Inflammatory macrophage treated with lipopolysaccharide for 4 hours (primary cell): ENCODE measurements around the gene C20orf96.
"Not testable (repeated sequence)": the region's sequence is repeated elsewhere in the genome, so short reads cannot be mapped to it uniquely, and the experiment has no call there.

Experiments used
- DNase-seq: peaks from one replicate; pipeline ENCODE4 v3.0.0-alpha.2; 2020

Gene C20orf96, protein sequence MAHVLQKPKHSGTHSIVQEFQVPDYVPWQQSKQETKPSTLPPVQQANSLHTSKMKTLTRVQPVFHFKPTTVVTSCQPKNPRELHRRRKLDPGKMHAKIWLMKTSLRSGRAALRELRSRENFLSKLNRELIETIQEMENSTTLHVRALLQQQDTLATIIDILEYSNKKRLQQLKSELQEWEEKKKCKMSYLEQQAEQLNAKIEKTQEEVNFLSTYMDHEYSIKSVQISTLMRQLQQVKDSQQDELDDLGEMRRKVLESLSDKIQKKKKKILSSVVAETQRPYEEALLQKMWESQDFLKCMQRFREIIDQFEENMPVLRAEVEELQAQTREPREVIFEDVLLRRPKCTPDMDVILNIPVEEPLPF

DNA sequence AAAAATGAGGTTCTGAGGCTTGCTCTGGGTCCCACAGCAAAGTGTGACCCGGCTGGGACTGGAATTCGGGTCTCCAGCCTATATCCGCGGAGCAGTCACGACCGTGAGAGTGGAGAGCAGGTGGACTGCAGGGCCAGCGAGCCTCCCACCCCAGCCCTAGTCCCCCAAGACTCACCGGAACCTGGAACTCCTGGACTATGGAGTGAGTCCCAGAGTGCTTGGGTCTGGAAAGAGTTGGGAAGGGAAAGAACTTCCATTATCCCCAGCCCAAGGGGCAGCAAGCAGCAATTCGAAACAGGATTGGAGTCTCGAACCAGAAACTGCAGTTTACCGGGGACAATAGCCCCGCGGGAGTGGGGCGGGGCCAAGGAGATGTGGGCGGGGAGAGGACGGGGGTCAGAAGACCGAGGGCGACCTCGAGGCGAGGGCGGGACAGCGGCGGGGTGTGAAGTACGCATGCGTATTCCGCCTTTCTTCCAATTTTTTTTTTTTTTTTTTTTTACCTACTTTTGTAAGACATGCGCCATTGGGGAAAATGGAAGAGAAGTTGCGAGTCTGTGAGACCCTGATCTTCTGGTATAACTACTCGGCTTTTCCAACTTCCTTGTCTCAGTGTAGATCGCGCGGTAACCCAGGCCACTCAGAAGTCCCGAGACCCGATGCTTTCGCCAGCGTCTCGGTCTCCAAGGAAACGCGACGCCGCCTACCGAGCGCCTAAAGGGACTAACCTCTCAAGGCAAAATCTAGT, at the start of gene C20orf96:
Gene C20orf96 (minus strand): TSS at position 667 of the 748 bp plus-strand sequence. CDS start 140 bp downstream, at position 527.
- peak; percentile 95 for DNase-seq

DNA sequence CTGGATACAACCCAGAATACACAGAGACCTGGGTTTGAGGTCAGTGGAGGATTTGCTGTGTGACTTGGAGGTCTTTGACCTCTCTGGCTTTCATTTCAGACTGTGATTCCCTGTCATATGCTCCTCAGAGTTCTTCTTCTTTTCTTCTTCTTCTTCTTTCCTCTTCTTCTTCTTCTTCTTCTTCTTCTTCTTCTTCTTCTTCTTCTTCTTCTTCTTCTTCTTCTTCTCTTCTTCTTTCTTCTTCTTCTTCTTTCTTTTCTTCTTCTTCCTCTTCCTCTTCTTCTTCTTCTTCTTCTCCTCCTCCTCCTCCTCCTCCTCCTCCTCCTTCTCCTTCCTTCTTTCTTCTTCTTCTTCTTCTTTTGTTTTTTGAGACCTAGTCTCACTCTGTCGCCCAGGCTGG, 45.5 kb upstream of the C20orf96 start:
- not testable (repeated sequence) for DNase-seq

DNA sequence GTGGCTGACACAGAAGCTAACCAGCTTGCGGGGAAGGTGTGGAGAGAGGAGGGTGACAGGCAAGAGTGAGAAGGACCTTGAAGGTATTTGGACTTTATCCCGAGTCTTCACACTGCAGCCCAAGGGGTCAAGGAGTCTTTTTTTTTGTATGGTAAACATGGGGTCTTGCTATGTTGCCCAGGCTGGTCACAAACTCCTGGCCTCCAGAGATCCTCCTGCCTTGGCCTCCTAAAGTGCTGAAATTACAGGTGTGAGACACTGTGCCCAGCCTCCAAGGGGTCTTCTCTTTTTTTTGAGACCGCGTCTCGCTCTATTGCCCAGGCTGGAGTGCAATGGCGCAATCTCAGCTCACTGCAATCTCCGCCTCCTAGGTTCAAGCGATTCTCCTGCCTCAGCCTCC, 44.0 kb upstream of the C20orf96 start:
- no peak for DNase-seq

DNA sequence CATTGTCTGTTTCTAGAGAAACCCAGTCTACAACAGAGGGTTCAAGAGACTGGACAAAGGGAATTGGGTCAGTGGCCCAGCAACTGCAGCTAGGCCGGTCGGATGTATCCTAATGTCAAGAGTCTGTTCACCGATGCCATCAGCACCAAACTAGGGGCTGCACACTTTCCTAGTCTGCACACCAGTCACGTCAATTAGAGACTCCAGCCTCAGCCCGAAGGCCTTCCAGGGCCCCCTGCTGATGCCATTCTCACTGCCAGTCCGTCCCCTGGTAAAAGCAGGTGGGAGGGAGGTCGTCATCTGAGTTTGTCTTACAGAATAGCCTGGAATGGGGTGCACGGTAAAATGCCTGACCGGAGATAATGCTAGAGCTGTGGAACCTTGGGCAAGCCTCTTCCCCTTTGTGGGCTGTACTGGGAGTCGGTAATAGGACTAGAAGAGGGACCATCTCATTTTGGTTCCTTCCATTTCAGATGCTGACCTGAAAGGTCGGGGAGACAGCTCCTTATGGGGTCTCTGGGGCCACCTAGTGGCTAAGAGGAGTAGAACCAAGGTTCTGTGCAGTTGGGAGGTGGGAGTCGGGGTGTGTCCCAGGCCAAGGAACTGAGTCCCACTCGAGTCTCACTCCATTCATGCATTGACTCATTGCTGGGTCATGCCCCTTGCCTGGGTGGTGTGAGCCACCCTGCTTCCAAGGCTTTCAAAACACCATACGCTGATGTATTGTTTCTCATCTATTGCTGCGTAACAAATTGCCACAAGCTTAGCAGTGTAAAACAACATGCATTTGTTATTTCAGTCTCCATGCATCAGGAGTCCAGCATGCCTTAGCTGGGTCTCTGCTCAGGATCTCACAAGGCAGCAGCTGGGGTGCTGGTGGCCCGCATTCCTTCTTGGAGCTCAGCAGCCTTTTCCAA, 39.9 kb upstream of the C20orf96 start:
- peak; percentile 89 for DNase-seq

DNA sequence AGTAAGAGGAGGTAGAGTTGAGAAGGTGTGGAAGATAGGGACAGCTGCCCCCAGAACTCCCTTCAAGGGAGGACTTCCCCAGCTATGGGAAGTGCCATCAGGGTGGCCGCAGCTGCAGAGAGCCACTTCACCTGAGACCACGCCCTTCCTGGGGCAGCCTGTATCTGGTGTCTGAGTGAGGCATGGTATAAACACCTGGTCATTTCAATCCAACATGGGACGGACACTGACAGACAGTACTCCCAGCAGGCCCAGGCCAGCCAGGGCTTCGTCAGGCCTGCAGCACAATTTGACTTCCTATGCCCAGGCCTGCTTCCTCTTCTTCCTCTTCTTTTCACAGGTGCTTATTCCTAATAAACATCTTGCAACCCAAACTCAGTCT, 39.3 kb upstream of the C20orf96 start:
- DNase-seq: no peak

DNA sequence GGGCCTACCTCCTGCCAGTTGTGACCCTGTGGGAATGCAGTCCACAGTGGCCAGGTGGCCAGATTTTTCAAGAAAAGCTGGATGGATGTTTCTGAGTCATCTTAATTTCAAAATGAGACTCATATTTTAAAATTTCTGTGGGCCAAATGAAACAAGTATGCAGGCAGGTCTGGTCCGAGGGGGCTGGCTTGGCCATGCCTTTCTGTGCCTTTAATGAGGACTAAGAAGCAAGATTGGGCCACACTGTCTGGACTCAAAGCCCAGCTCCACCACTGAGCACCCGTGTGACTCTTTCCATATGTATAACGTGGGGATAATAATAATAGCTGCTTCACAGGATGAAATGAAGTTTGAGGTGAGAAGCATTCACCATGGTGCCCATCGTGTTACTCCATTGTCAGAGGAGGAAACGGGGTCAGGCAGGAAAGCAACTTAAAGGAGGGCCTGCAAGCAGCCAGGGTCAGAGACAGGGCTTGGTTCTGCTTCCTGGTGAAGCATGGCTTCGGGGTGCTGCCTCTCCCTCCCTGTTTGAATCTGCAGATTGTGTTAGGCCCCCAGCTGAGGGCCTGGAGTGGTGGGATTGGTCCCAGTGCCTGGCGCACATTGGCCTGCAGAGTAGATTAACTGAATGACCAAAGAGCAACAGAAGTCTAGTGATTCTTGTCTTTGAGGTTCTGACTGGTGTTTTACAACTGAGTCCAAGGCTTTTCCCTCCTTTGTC, 38.6 kb upstream of the C20orf96 start:
- no peak for DNase-seq

DNA sequence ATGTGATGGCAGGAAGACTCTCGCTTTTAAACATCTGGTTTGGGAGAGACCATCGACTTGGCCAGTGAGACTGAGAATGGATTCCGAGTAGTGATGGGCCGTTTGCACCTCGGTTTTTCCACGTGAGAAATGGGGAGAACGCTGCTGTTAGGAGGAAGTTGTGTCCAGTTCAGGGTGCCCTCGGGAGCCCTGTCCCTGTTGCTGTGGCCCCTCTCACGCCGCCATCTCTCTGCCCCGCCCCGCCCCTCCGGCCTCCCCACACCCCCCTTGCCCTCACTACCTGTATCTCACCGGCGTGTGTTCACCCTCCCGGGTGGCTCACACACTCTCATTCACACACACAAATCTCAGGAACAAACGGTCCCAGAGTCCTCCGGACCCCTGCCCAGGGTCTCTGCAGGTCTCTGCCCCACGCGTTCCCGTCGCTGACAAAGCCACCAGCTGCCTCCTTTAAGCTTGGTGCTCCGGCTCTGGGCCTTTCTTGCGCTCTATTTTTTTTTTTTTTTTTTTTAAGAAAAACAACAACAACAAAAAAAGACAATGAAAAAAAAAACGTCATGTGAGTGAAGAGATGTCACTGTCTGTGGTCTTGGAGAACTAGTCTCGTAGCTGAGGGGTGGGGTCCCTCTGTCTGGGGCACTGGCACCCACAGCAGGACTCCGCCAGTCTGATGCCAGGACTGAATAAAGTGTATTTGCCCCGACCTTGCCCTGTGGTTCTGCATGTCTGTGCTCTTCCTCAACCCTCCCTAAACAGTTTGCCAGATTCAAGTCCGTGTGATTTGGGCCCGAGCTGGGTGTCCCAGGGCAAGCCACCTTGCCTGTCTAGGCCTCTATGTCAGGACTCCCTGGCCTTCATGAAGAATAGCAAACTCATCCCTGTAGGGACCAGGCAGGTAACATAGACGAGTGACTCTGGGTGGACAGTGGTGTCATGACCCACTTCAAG, 37.8 kb upstream of the C20orf96 start:
- no peak for DNase-seq

DNA sequence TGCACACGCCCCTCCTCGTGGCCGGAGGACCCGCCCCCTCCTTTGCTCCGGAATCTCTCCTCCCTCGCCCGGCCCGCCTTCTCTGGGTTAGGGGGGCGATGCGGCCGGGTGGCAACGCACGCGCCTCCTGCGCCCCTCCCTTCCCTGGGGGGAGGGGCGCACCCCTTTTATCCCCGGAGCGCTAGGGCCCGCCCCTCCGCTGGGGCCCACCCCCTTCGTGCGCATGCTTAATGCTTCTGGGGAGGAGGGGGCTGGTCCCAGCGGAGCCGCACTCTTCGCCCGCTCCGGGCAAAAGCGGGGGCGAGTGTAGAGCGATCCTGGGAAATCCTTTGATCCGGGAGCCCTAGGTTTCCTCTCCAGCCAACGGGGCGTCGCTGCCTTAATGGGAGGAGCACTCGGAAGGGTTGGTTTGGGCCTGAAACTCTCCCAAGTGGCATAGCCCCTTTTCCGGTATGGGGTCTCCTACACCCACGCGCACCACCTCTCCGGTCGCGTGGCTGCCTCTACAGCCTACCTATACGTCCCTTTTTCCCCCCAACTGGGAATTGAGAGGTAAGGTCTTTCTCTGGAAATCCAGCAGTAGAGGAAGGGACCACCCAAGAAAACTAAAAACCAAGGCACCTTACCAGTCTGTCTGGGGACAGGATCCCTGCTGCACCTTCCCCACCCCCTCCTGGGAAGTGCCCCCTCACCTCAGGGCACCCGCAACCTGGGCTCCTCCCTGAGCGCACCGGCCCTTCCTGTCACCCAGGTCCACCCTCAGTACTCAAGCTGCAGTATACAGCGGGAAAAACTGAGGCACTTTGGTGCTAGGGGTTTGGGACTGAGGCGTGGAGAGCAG, 36.9 kb upstream of the C20orf96 start:
- DNase-seq: no peak

DNA sequence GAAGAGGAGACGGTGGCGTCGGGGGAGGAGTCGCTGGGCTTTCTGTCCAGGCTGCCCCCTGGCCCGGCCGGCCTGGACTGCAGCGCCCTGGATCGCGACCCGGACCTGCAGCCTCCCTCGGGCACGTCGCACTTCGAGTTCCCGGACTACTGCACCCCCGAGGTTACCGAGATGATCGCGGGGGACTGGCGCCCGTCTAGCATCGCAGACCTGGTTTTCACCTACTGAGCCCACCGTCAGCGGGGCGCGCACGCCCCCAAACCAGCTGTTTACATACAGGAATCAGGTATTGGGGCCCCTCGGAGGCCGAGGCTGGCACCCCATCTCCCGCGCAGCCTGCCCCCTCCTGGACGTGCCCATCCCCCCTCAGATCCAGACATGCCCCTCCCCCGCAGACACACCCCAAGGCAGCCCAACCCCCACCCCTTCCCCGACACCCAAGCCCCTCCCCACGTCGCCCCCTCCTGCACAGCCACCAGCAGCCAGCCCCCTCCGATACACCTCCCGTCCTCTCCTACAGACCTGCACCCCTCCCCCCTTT, 36.2 kb upstream of the C20orf96 start:
- DNase-seq: no peak

DNA sequence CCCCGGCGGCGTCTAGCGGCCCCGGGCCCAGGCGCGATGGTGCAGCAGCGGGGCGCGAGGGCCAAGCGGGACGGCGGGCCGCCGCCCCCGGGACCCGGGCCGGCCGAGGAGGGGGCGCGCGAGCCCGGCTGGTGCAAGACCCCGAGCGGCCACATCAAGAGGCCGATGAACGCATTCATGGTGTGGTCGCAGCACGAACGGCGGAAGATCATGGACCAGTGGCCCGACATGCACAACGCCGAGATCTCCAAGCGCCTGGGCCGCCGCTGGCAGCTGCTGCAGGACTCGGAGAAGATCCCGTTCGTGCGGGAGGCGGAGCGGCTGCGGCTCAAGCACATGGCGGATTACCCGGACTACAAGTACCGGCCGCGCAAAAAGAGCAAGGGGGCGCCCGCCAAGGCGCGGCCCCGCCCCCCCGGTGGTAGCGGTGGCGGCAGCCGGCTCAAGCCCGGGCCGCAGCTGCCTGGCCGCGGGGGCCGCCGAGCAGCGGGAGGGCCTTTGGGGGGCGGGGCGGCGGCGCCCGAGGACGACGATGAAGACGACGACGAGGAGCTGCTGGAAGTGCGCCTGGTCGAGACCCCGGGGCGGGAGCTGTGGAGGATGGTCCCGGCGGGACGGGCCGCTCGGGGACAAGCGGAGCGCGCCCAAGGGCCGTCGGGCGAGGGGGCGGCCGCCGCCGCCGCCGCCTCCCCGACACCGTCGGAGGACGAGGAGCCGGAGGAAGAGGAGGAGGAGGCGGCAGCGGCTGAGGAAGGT, 35.5 kb upstream of the C20orf96 start:
- DNase-seq: peak; percentile 32

DNA sequence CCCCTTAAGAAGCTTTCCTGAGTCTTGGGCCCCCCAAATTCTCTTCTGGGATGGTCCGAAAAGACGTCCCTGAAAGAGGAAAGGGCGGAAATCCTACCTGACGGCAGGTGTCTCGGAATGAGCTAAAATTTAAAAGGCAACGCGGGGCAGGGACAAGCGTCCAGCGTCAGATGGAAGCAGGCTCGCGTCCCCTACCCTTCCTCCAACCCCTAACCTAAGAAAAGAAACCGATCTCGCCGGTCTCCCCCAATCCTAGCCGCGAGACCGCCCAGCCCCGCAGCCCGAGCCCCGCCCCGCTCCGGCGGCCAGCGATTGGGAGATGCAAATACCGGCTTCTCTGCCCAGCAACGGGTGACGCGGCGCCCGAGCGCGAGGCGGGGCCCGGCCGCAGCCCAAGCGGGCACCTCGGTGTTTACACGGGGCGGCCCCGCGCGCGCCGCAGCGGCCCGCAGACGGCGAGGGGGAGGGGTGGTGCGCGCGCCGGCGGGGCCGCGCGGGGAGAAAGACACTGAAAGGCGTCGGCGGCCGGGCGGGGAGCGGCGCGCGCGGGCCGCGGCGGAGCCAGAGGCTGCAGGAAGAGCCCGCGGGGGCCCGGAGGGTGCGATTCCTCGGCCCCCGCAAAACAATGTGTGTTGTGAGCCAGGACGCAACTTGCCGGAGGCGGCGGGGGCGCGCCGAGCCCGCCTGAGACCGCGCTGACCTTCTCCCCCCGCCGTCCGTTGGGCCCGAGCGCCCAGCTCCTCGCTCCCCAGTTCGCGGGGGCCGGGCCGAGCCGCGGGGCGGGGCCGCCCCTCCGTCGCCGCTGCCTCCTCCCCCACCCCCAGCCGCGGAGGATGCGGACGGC, 34.7 kb upstream of the C20orf96 start, which contains the start of gene SOX12:
Gene SOX12 (plus strand): TSS at position 508 of the 844 bp plus-strand sequence. CDS start 373 bp downstream, outside the sequence.
- DNase-seq: peak; percentile 94

DNA sequence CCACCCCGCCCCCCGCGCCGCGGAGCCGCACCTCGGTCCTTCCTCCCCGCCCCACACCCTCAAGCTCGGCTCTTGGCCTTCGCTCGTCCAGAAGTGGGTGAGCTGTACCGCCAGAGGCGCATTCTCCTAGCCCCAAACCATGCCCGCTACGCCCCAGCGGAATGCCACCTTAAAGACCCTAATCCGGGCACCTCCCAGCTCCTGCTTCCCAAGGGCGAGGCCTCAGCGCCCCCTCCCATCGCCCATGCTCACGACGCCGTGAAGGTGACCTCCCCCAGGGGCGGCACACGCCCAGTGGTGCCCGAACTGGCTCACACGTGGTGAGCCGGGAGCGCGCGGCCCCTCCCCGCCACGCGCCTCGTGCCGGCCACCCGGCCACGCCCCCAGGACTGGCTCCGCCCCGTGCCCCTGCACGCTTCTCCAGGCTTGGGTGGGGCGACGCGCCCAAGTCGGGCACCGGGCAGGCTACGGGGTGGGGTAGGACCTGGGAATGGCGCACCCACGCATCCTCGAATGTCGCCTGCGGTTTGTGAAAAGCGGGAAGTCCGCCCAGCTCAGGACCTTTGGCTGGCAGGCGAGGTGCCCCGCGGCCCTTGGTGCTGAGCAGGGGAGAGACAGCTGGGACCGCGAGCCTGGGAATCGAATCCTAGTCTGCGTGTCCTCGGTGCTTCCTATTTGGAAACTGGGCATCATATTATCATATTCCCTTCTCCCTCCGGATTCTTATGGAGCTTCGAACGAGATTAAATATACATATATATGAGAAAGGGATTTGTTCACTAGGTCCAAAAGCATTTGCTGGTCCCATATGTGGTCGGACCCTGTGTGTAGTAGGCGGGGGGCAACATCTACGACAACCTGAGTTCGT, 33.9 kb upstream of the C20orf96 start:
- DNase-seq: peak; percentile 85

DNA sequence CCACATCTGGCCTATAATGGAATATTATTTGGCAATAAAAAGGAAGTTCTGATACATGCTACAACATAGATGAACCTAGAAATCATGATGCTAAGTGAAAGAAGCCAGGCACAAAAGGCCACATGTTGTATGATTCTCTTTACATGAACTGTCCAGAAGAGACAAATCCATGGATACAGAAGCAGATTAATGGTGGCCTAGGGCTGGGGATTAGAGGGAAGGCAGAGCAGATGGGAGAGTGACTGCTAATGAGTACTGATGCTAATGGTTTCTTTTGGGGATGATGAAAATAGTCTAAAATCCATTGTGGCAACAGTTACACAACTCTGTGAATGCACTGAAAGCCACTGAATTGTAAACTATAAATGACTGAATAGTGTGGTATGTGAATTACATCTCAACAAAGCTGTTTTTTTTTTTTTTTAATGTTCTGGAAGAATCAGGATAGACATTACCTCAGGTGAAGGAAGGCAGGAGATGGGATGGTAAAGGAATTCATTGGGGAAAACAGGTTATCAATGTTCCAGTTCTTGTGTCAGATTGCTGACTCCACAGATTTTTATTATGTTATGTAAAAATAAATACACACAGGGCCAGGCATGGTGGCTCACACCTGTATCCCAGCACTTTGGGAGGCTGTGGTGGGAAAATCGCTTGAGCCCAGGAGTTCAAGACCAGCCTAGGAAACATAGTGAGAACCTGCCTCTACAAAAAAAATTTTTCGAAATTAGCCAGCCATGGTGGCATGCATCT, 25.9 kb upstream of the C20orf96 start:
- no peak for DNase-seq

DNA sequence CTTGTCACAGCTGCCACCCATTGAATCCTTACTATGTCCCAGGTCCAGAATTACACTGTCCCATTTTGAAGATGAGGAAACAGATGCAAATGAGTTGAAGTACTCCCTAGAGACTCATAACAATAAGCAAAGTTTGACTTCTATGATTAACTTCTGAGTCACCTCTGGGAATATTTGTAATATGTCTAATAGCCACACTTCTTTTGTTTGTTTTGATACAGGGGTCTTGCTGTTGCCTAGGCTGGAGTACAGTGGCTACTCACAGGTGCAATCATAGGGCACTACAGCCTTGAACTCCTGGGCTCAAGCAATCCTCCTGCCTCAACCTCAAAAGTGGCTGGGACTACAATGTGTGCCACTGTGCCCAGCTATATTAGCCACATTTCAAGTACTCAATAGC, 23.4 kb upstream of the C20orf96 start:
- DNase-seq: peak; percentile 43

DNA sequence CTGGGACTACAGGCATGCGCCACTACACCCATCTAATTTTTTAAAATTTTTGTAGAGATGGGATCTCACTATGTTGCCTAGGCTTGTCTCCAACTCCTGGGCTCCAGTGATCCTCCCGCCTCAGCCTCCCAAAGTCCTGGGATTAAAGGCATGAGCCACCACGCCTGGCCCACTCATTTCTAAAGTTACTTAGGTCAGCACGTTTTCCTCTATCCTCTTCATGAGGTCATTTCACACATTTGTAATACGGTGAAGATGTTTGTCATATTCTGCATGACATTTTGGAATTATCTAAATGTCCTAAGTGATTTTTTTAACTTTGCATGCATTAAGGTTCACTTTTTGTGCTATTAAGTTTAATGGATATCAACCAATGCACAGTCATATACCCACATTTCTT, 22.9 kb upstream of the C20orf96 start:
- DNase-seq: no peak

DNA sequence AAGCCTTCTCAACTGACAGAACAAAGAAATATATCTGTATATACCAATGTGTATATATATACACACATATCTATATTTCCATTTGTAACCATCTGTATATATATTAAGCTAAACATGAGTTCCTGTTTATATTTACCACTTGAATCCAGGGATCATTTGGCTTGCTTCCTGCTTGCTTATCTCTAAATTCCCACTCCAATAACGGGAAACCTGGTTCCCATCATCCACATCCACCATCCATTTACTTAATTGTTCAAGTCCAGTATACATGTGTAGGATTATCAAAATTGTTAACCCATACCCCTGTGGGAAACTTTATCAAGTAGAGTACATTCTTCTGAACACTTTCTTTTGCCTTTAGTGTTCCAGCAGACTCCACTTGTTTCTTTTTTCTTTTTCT, 22.3 kb upstream of the C20orf96 start:
- DNase-seq: no peak
